Calu3 (cell line): Measurements from ENCODE around the gene LMF2. TPM values are rescaled to one million over a fixed set of nuclear protein-coding genes. Genes with fewer than 3 reads are reported as not detected.
"Not testable (repeated sequence)": the region's sequence is repeated elsewhere in the genome, so short reads cannot be mapped to it uniquely, and the experiment has no call there.

Experiments used
- BruUV-seq: library from RNA; stranded (reverse); fragments of 400-500 nt; replicated peaks from 2 replicates; lab custom pipeline; 2021; lab: Mats Ljungman, UMichigan
- CTCF ChIA-PET: fragments of 300-600 bp; sonication (Branson Sonifier 250); formaldehyde crosslinking; loops from one replicate; lab custom pipeline; 2022; ENCODE audit warnings: antibody characterized with exemption; lab: Charles Lee
- DNase-seq: peaks from one replicate; pipeline ENCODE4 v3.0.0; 2022
- H3K27ac Mint-ChIP-seq: one replicate; pipeline ENCODE4 v1.8.0; 2022; ENCODE audit warnings: mixed read lengths; ENCODE audit not compliant: unreplicated experiment
- H3K27me3 Mint-ChIP-seq: one replicate; pipeline ENCODE4 v1.8.0; 2022; ENCODE audit warnings: mixed read lengths; ENCODE audit not compliant: unreplicated experiment
- H3K36me3 Mint-ChIP-seq: one replicate; pipeline ENCODE4 v1.8.0; 2022; ENCODE audit warnings: mild to moderate bottlenecking, moderate library complexity, mixed read lengths; ENCODE audit not compliant: insufficient read depth, unreplicated experiment
- H3K4me1 Mint-ChIP-seq: one replicate; pipeline ENCODE4 v1.8.0; 2022; ENCODE audit warnings: mild to moderate bottlenecking, low read depth, mixed read lengths; ENCODE audit not compliant: unreplicated experiment
- H3K4me3 Mint-ChIP-seq: one replicate; pipeline ENCODE4 v1.8.0; 2022; ENCODE audit warnings: mild to moderate bottlenecking, low read depth, moderate library complexity, mixed read lengths; ENCODE audit not compliant: unreplicated experiment
- H3K9me3 Mint-ChIP-seq: one replicate; pipeline ENCODE4 v1.8.0; 2022; ENCODE audit warnings: low read depth, mixed read lengths; ENCODE audit not compliant: unreplicated experiment
- intact Hi-C: fragments of 100-400 bp; cut with micrococcal nuclease; formaldehyde crosslinking; loops from one replicate; pipeline ENCODE4 v1.10.0; 2022; ENCODE audit not compliant: unreplicated experiment
- total RNA-seq: library from RNA; stranded (reverse); gene quantifications from 2 replicates; pipeline ENCODE4 v1.2.3, GENCODE V29; 2022
- TF ChIP-seq, protein P1 (sequence below): fragments of 200-600 bp; IDR thresholded peaks from one replicate; pipeline ENCODE4 v1.8.0; 2022; ENCODE audit warnings: antibody characterized with exemption; ENCODE audit not compliant: unreplicated experiment

Gene LMF2
- total RNA-seq, 1 experiment from 2014 or later: 85.2 TPM

DNA sequence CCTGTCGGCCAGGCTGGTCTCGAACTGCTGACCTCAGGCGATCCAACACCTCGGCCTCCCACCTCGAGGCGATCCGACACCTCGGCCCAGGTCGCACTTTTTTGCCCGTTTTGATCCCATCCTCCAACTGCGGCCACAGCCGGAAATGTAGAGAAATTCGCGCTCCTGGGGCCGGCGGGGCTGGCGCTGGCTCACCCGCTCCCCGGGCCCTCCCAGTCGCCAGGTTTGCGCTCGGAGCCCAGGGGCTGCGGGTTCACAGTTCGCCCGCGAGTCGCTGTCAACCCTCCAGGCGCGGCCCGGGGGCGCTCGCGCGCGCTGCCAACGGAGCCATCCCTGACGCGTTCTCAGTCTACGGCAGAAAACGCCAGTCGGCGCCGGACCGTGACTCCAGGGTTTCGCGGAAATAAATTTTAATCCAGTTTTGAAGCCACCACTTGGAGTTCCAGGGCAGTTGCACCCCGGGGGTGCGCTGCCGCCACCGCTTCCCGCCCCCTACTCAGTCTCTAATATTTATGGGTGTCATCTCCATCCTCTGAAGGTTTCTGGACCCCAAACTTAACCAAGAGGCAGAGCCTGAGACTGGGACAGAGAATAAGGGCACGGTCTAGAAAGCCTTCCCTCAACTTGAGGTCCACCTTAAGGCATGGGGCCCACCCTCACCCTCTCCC is 36.7 kb upstream of the LMF2 start:
- TSS peak; percentile 35 for BruUV-seq
- Mint-ChIP-seq H3K27me3 (no peaks in the 10 kb centered on the region), H3K4me1 (peaks cover 45% of the 10 kb centered on the region), H3K36me3 (peaks cover 30% of the 10 kb centered on the region), H3K27ac (peak overlapping the region; percentile 92), H3K4me3 (peak overlapping the region; percentile 43), H3K9me3 (no peaks in the 10 kb centered on the region)
- CTCF ChIA-PET: interaction anchor here (1.2 to 1.8 kb wide), 3 partner anchors 19 to 84 kb away, joined by 3 to 7 read pairs (median 5); partner anchors contain the start of genes ARSA, SCO2 and SYCE3
- DNase-seq: peak; percentile 93
- TF ChIP-seq, protein P1, sequence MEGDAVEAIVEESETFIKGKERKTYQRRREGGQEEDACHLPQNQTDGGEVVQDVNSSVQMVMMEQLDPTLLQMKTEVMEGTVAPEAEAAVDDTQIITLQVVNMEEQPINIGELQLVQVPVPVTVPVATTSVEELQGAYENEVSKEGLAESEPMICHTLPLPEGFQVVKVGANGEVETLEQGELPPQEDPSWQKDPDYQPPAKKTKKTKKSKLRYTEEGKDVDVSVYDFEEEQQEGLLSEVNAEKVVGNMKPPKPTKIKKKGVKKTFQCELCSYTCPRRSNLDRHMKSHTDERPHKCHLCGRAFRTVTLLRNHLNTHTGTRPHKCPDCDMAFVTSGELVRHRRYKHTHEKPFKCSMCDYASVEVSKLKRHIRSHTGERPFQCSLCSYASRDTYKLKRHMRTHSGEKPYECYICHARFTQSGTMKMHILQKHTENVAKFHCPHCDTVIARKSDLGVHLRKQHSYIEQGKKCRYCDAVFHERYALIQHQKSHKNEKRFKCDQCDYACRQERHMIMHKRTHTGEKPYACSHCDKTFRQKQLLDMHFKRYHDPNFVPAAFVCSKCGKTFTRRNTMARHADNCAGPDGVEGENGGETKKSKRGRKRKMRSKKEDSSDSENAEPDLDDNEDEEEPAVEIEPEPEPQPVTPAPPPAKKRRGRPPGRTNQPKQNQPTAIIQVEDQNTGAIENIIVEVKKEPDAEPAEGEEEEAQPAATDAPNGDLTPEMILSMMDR: peak; percentile 50
- intact Hi-C loops: no loop called here

DNA sequence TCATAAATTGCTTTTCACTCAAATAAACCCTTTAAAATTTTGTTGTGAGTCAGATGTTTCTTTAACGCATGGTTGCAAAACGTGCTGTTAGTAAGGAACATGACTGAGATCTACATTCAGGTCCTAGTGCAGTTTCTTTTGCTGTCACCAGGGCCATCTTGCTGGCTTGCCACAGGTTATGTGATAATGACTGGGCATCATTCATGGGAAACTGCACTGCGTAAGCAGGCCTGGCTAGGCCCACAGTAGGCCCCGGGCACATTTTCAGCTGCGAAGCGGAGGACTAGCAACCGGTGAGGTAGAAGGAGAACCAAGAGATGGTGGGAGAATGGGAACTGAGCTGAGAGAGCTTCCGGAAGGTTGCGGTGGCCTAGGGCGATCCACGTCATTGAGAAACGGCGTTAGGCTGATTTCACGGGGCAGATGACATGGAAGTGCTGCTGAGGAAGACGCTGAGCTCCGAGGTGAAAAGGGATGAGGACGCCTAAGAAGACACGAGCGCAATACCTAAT is 35.0 kb upstream of the LMF2 start:
- H3K36me3 Mint-ChIP-seq: peaks cover 43% of the 10 kb centered on the region
- H3K4me3 Mint-ChIP-seq: no peak overlapping the region
- H3K4me1 Mint-ChIP-seq: peaks cover 61% of the 10 kb centered on the region
- DNase-seq: no peak
- TF ChIP-seq, protein P1: no peak
- intact Hi-C loops: no loop called here
- peak overlapping the region; percentile 98 for H3K27ac Mint-ChIP-seq
- no TSS peak for BruUV-seq
- H3K9me3 Mint-ChIP-seq: no peaks in the 10 kb centered on the region
- no peaks in the 10 kb centered on the region for H3K27me3 Mint-ChIP-seq
- CTCF ChIA-PET: no interaction called here

DNA sequence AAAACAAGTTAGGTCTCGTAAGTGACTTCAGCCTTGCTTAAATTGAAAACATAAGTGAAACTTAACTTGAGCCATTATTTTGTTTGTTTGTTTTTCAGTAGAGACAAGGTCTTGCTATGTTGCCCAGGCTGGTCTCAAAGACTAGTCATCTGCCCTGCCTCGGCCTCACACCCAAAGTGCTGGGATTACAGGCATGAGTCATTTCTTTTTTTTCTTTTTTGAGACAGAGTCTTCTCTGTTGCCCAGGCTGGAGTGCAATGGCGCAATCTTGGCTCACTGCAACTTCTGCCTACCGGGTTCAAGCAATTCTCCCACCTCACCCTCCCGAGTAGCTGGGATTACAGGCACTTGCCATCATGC is 34.1 kb upstream of the LMF2 start:
- Mint-ChIP-seq H3K27ac (peak overlapping the region; percentile 98), H3K36me3 (peaks cover 43% of the 10 kb centered on the region), H3K4me1 (peaks cover 61% of the 10 kb centered on the region)
- CTCF ChIA-PET, H3K27me3 Mint-ChIP-seq, H3K9me3 Mint-ChIP-seq, intact Hi-C loops, H3K4me3 Mint-ChIP-seq, BruUV-seq: not testable (repeated sequence)
- DNase-seq: peak; percentile 71

DNA sequence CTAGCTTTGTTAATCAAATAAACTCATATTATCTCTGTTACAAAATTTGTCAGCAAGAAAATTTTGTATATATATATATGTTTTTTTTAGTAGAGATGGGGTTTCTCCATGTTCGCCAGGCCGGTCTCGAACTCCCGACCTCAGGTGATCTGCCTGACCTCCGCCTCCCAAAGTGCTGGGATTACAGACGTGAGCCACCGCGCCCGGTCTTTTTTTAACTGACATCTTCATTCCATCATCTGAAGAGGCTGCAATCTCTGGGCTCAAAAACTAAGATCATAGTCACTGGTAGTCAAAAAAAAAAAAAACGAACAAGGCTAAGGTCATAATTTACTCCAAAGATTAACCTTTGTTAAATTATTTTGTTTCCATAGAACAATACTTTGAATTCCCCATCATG is 32.9 kb upstream of the LMF2 start:
- CTCF ChIA-PET: interaction anchor here (0.7 to 1.8 kb wide), 5 partner anchors 15 to 243 kb away, joined by 3 to 6 read pairs (median 5); partner anchors contain the start of gene SCO2
- Mint-ChIP-seq H3K36me3 (peaks cover 43% of the 10 kb centered on the region), H3K9me3 (no peaks in the 10 kb centered on the region), H3K27me3 (no peaks in the 10 kb centered on the region), H3K4me1 (peaks cover 54% of the 10 kb centered on the region), H3K4me3 (no peak overlapping the region), H3K27ac (peak overlapping the region; percentile 98)
- BruUV-seq: no TSS peak
- DNase-seq: no peak
- intact Hi-C loops: no loop called here
- TF ChIP-seq, protein P1: no peak

DNA sequence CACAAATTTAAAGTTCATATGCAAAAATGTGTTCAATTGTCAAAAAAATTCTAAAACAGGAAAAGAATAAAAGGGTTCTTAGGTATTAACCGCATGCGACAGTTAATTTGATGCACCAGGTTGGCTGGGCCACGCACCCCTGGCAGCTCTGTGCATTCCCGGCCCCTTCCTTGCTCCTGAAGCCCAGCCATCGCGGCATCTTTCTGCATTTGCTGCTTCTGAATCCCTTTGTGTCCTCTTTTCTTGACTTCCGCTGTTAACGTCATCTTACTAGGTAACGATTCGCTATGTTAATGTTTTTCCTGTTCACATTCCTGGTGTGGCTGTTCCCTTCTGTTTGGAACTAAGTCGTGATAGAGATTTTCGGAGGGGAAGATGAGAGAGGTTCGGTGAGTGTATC is 30.3 kb upstream of the LMF2 start:
- TF ChIP-seq, protein P1: no peak
- no peak for DNase-seq
- CTCF ChIA-PET: no interaction called here
- intact Hi-C loops: no loop called here
- no peaks in the 10 kb centered on the region for H3K9me3 Mint-ChIP-seq
- peaks cover 53% of the 10 kb centered on the region for H3K36me3 Mint-ChIP-seq
- BruUV-seq: no TSS peak
- peaks cover 65% of the 10 kb centered on the region for H3K4me1 Mint-ChIP-seq
- H3K27ac Mint-ChIP-seq: peak overlapping the region; percentile 88
- no peaks in the 10 kb centered on the region for H3K27me3 Mint-ChIP-seq
- H3K4me3 Mint-ChIP-seq: peak overlapping the region; percentile 57
